ENCODE measurements around the gene GPR132. TPM values are rescaled to one million over a fixed set of nuclear protein-coding genes. Genes with fewer than 3 reads are reported as not detected.

GPR132 gene
- total and polyA plus RNA-seq, 2 experiments from 2014 or later, result 0.14 TPM; not detected in 1

- H3K4me3 Mint-ChIP-seq, result peak overlapping the region; percentile 95
- peaks cover 24% of the 10 kb centered on the region for H3K27me3 Mint-ChIP-seq (ENCODE audit: insufficient read depth, low read depth, poor library complexity)
- DNase-seq (ENCODE audit: low spot score) (peak; percentile 64), ATAC-seq (peak; percentile 45)
- H4K20me1 ChIP-seq (replicated peaks; ENCODE audit: insufficient read depth), result peaks cover 52% of the 10 kb centered on the region
- peak overlapping the region; percentile 91; the same call in 1 of the 2 replicates for H3K27ac Mint-ChIP-seq
- TF ChIP-seq CTCF (conservative IDR thresholded peaks at IDR 0.05; ENCODE audit: low read depth in 2 of 2) (no peak), ZNF462 (CRISPR knock-in tag; IDR thresholded peaks at IDR 0.05) (no peak), REST (IDR thresholded peaks at IDR 0.05; ENCODE audit: unreplicated experiment) (no peak), POLR2AphosphoS5 (IDR thresholded peaks at IDR 0.05; ENCODE audit: low read depth) (no peak), STAT1 (IDR thresholded peaks at IDR 0.05; ENCODE audit: unreplicated experiment) (no peak), CREB1 (CRISPR knock-in tag; IDR thresholded peaks at IDR 0.05; ENCODE audit: low read depth) (no peak), JUNB (IDR thresholded peaks at IDR 0.05; ENCODE audit: unreplicated experiment) (no peak), EZH2 (IDR thresholded peaks at IDR 0.05; ENCODE audit: low read depth, unreplicated experiment) (no peak), NANOG (IDR thresholded peaks at IDR 0.05; ENCODE audit: borderline replicate concordance) (no peak), ZNF114 (CRISPR knock-in tag; IDR thresholded peaks at IDR 0.05) (no peak), EZH2phosphoT487 (IDR thresholded peaks at IDR 0.05; ENCODE audit: unreplicated experiment) (no peak), ETS1 (IDR thresholded peaks at IDR 0.05) (no peak), ZNF331 (CRISPR knock-in tag; IDR thresholded peaks at IDR 0.05; ENCODE audit: low read depth) (no peak)
- peaks cover 70% of the 10 kb centered on the region for H3K79me2 ChIP-seq (replicated peaks; ENCODE audit: insufficient read depth)
- peaks cover 28% of the 10 kb centered on the region for H3K36me3 Mint-ChIP-seq (ENCODE audit: low read depth)
- no peaks in the 10 kb centered on the region for H3K9me3 Mint-ChIP-seq
- peaks cover 38% of the 10 kb centered on the region for H3K4me1 ChIP-seq (ENCODE audit: insufficient read depth)
- H3K27ac ChIP-seq (ENCODE audit: low read depth), result no peak overlapping the region
- H2AFZ ChIP-seq, result no peak overlapping the region
- H3K4me1 Mint-ChIP-seq, result peaks cover 62% of the 10 kb centered on the region
- H3K9me2 ChIP-seq (ENCODE audit: insufficient read depth), result no peaks in the 10 kb centered on the region
- peak overlapping the region; percentile 78 for H3K4me3 ChIP-seq
- no peaks in the 10 kb centered on the region for H3K27me3 ChIP-seq (ENCODE audit: insufficient read depth)
- peaks cover 5% of the 10 kb centered on the region; the same call in 1 of the 2 replicates for H3F3A ChIP-seq (replicated peaks; ENCODE audit: low read depth)
- H3K36me3 ChIP-seq (ENCODE audit: insufficient read depth), result no peaks in the 10 kb centered on the region
- peak overlapping the region; percentile 88 for H3K4me2 ChIP-seq
These were observed 45.1 kb downstream of the GPR132 start for GRCh38 chr14:105019861-105020814.
